Glomerular visceral epithelial cell (primary cell): Measurements from ENCODE around the gene MFAP3L.
"Not testable (repeated sequence)": the region's sequence is repeated elsewhere in the genome, so short reads cannot be mapped to it uniquely, and the experiment has no call there.

Source experiments
- DNase-seq: peaks from one replicate; pipeline ENCODE4 v3.0.0-alpha.2; 2016; ENCODE audit errors: extremely low spot score

The MFAP3L gene

DNA sequence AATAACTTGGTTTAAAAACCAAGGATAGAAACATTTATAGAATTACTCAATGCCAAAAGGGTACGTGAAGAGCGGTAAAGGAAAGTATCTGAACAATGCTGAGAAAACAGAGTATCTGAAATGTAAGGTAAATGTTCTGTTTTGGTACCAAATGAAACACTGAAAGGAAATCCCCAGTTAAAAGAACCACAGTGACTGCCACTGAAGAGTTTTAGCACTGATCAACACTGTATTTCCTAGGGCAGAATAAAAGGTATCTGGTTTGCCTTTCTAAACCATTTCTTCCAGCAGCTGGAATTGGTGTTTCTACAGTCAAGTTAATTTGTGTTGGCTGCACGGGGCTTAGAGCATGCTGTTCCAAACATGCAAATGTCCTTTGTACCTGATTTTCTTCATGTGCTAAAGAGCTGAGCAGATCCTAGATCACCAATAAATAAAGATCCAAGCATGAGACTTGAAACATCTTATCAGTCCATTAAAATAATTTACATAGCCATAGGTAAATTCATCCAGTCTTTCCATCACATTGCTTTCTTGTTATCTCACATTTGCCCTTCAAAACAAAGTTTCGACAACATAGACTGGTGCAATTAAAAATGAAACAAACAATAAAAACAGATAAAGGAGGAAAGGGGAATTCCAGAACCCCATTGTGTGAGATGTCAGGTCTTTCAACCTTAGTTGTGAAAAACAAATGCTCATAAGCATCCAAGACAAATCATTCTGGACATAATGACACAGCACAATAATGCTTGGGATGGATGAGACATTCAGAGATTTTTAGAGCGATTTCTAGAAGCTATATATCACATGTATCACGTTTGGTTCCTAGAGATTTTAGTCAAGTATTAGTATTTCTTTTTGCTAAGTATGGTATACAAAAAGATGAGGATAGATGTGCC lies 38.6 kb downstream of the MFAP3L start:
- no peak for DNase-seq

- DNase-seq: no peak
These were observed 39.8 kb downstream of the MFAP3L start for GRCh38 chr4:169986369-169986768.

GRCh38 chr4:169985881-169986280 lies 40.3 kb downstream of the MFAP3L start:
- no peak for DNase-seq

DNA sequence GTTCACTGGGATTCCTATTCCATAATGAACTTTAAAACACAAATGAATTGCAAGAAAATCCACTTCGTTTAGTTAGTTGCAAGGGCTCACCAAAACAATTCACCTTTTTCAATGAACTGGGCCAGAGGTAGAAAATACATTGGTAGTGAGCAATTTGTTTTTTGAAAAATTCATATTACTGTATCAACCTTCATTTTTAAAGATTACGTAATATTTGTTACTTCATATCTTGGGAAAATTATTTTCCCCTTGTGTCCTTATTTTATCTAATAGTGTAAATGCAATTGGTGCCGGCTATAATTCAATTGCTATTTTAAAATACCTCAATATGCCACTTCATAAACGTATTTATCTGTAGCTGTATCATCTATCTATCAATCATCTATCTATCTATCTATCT lies 41.5 kb downstream of the MFAP3L start:
- DNase-seq: no peak

- DNase-seq: no peak
These were observed 42.0 kb downstream of the MFAP3L start for GRCh38 chr4:169984173-169984572.

DNA sequence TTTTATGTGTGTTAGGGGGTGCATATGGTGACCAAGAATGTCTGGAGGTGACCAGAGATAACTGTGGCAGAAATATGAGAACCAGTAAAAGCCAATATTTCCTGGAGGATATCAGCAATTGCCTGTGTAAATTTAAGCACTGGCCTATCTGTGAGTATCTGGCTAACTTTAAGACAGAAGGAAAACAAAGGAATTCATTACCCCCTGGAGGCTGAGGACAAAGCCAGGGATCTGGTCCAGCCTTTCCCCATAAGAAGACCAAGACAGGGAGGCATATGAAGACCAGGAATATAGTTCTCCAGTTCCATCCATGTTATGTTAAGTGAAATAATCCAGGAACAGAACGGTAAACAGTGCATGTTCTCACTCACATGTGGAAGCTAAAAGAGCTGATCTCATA lies 49.2 kb downstream of the MFAP3L start:
- no peak for DNase-seq

DNA sequence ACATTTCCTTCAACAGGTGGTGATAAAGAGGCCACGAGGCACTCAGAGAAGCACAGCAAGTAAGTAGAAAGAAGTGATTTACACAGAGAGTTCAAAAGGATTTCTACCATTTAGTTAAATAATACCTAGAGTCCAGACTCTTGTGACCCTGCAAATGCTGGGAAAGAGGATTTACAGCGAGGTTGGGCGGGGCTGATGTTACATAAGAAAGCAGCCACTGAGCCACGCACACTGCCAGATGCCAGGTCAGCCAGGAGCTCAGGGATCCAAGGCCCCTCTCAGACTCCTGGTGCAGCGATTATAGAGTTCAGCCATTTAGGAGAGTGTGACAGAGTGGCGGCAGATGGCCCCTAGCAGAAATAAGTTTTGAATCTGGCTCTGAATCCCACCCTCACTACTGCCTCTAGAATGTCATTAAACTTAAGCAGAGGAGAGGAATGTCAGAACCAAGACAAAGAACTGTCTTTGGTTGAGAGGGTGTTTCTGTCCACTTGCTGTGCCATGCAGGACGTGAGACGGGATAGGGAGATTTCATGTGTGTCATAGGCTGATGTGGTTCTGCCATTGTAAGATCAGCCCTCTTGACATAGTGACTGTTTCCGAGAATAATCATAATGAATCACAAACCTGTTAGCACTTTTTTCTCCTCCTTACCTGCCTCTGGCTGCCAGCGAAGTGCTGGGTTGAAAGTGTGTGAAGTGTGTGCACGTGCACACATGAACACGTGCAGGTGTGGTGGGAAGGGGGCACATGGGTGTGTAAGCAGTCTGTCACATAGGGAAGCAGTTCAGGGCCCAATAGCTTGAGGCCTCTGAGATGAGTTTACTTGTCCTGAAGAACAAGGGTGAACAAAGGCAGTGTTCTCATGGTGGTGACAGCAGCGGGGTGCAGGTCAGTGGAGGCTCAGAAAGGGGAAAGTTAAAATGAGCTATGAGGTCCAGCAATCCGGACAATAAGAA lies 50.1 kb downstream of the MFAP3L start:
- DNase-seq: no peak

GRCh38 chr4:169975131-169975837 lies 50.9 kb downstream of the MFAP3L start:
- no peak for DNase-seq

GRCh38 chr4:169971456-169972015 lies 54.7 kb downstream of the MFAP3L start:
- DNase-seq: no peak

DNA sequence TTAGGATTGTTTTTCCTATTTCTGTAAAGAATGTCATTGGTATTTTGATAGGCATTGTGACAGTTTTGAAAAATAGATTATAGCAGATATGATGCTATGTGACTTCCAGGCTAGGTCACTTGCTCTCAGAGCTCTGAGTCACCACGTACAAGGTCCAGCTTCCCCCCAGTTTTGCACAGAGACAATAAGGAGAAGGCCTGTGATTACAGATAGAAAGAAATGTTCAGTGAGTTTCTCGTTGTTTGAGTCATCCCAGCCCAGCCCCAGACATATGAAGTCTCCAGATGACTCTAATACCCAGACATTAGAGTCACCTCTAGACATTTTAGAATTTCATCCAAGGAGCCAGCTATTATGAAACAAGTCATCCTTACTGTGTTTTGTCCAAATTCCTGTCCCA lies 57.2 kb downstream of the MFAP3L start:
- peak; percentile 25 for DNase-seq

- DNase-seq: no peak
These were observed 62.2 kb downstream of the MFAP3L start for GRCh38 chr4:169963998-169964397.

DNA sequence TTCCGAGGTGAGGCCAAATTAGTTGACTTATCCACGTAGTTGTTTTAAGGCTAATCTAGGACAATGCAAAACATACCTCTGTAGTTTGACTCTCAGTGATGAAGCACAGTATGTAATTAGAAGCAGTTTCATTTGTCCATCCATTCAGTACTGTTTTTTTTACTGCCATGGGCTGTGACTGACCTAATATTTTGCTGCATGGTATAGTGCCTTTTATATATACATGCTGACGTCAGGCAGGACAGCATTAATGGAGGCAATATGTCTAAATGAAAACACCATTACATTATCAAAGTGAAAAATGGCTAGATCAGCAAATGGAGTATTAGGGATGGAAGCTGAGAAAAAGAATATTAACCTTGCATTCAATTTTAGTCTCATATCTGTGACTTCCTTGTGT lies 66.9 kb downstream of the MFAP3L start:
- DNase-seq: no peak

DNA sequence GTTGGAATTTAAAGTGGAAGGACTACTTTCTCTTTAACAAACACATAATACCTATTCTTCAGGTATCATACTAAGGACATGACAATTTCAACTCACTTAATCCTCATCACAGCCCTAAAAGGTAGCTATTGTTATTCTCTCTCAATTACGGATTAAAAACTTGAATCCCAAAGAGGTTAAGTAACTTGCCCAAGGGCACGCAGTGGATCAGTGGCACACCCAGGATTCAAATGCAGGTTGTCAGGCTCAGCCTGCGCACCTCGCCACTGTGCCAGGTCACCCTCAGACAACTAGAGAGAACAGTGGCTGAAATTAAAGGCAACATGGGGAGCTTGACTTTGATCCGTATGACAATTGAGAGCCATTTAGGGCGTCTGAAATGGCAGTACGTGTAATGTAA lies 67.6 kb downstream of the MFAP3L start:
- DNase-seq: no peak

- DNase-seq: no peak
These were observed 68.4 kb downstream of the MFAP3L start for GRCh38 chr4:169957785-169958184.

GRCh38 chr4:169956091-169956843 lies 69.9 kb downstream of the MFAP3L start:
- DNase-seq: no peak

GRCh38 chr4:169955521-169955920 lies 70.7 kb downstream of the MFAP3L start:
- DNase-seq: no peak

GRCh38 chr4:169952236-169953002 lies 73.8 kb downstream of the MFAP3L start:
- DNase-seq: no peak

GRCh38 chr4:169948271-169948670 lies 77.9 kb downstream of the MFAP3L start:
- no peak for DNase-seq

DNA sequence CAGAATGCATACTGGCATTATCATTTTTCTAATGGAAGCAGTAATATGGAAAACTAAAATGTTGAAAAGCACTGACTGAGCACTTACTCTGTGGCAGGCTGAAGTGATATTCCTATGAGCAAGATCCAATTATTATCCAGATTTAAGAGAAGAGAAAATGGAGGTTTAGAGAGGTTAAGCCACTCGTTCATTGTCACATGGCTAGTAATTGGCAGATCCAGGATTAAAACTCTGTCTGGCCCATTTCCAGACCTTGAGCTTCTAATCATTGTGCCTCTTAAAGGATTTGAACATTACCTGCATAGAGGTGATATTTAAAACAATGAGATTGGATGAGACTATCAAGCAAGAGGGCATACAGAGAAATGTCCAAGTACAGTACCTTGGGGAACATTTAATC lies 80.6 kb downstream of the MFAP3L start:
- no peak for DNase-seq

DNA sequence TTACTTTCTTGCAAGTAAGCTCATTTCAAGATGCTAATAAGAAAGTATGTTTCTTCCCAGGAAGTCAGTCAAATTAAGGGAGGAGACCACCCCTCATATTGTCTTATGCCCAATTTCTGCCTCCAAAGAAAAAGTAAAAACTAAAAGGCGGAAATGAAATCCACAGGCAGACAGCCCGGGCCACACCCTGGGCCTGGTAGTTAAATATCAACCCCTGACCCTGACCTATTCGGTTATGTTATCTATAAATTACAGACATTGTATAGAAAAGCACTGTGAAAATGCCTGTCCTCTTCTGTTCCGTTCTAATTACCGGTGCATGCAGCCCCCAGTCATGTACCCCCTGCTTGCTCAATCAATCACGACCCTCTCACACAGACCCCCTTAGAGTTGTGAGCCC lies 82.6 kb downstream of the MFAP3L start:
- DNase-seq: not testable (repeated sequence)
